PC-3 (cell line): ENCODE results near the gene PAEP. TPM values are rescaled to one million over a fixed set of nuclear protein-coding genes. Genes with fewer than 3 reads are reported as not detected.

Source experiments
- ATAC-seq: fragments of 200-7000 bp; cut with Tn5 transposase; 2 replicates; pipeline ENCODE4 v1.9.1; 2020; ENCODE audit warnings: mild to moderate bottlenecking, moderate library complexity
- BruUV-seq: library from RNA; stranded (reverse); fragments of 400-500 nt; replicated peaks from 2 replicates; lab custom pipeline; 2021; lab: Mats Ljungman, UMichigan
- CTCF ChIA-PET: fragments of 300-600 bp; sonication (Branson Sonifier 250); formaldehyde crosslinking; loops from one replicate; lab custom pipeline; 2022; ENCODE audit warnings: antibody characterized with exemption; lab: Charles Lee
- POLR2A ChIA-PET: fragments of 300-600 bp; sonication (Branson Sonifier 250); formaldehyde crosslinking; loops from one replicate; lab custom pipeline; 2022; ENCODE audit warnings: antibody characterized with exemption; ENCODE audit not compliant: unreplicated experiment; lab: Charles Lee
- DNase-seq: peaks from one replicate; pipeline ENCODE4 v3.0.0-alpha.2; 2015
- H2AFZ ChIP-seq: fragments of 300-600 bp; sonication (generic); 2 replicates; pipeline ENCODE4 v1.6.0; 2016; ENCODE audit warnings: antibody characterized with exemption, low read length
- H3F3A ChIP-seq: fragments of 300-600 bp; sonication (generic); one replicate; pipeline ENCODE4 v1.6.0; 2017; ENCODE audit warnings: antibody characterized with exemption, low read length, control low read depth, mild to moderate bottlenecking; ENCODE audit not compliant: unreplicated experiment
- H3K27ac ChIP-seq: fragments of 300-600 bp; sonication (generic); 2 replicates; pipeline ENCODE4 v1.5.1; 2016; ENCODE audit warnings: mild to moderate bottlenecking, low read length
- H3K27me3 ChIP-seq: fragments of 300-600 bp; sonication (generic); 2 replicates; pipeline ENCODE4 v1.6.1; 2016; ENCODE audit warnings: low read length, mixed read lengths
- H3K36me3 ChIP-seq: fragments of 300-600 bp; sonication (generic); 2 replicates; pipeline ENCODE4 v1.6.1; 2016; ENCODE audit warnings: low read depth, mixed run types, low read length, mixed read lengths
- H3K4me1 ChIP-seq: fragments of 300-600 bp; sonication (generic); 2 replicates; pipeline ENCODE4 v1.5.1; 2016; ENCODE audit warnings: low read length; ENCODE audit not compliant: insufficient read depth
- H3K4me2 ChIP-seq: fragments of 300-600 bp; sonication (generic); 2 replicates; pipeline ENCODE4 v1.6.0; 2016; ENCODE audit warnings: low read length
- H3K4me3 ChIP-seq: fragments of 300-600 bp; sonication (generic); 2 replicates; pipeline ENCODE4 v1.5.1; 2016; ENCODE audit warnings: mild to moderate bottlenecking, low read length, mixed read lengths
- H3K79me2 ChIP-seq: fragments of 300-600 bp; sonication (generic); 2 replicates; pipeline ENCODE4 v1.6.1; 2017; ENCODE audit warnings: low read length, mixed read lengths
- H3K9ac ChIP-seq: fragments of 300-600 bp; sonication (generic); 2 replicates; pipeline ENCODE4 v1.6.0; 2016; ENCODE audit warnings: mild to moderate bottlenecking, low read length
- H3K9me2 ChIP-seq: fragments of 300-600 bp; sonication (generic); replicated peaks from 2 replicates; pipeline ENCODE4 v1.6.1; 2016; ENCODE audit warnings: mixed run types, low read length, mixed read lengths
- H3K9me3 ChIP-seq: fragments of 300-600 bp; sonication (generic); 2 replicates; pipeline ENCODE4 v1.6.1; 2016; ENCODE audit warnings: low read length, mixed read lengths
- H4K20me1 ChIP-seq: fragments of 300-600 bp; sonication (generic); 2 replicates; pipeline ENCODE4 v1.6.1; 2016; ENCODE audit warnings: low read length, mixed read lengths
- CTCF ChIP-seq: fragments of 300-600 bp; sonication (generic); conservative IDR thresholded peaks from 2 replicates; pipeline ENCODE4 v1.5.1; 2017; ENCODE audit warnings: antibody characterized with exemption, low read depth, mild to moderate bottlenecking, low read length
- EZH2 ChIP-seq: fragments of 300-600 bp; sonication (generic); IDR thresholded peaks from one replicate; pipeline ENCODE4 v1.6.1; 2017; ENCODE audit warnings: antibody characterized with exemption, mild to moderate bottlenecking, low read length; ENCODE audit not compliant: unreplicated experiment
- EZH2phosphoT487 ChIP-seq: fragments of 300-600 bp; sonication (generic); IDR thresholded peaks from 2 replicates; pipeline ENCODE4 v1.6.1; 2018; ENCODE audit warnings: mild to moderate bottlenecking, antibody characterized with exemption, low read length, borderline replicate concordance
- intact Hi-C: fragments of 100-400 bp; cut with micrococcal nuclease; formaldehyde crosslinking; loops from 2 replicates; pipeline ENCODE4 v1.9.0; 2023
- total RNA-seq: library from RNA; depleted of rRNA; stranded (reverse); fragments of >200 nt; gene quantifications from 2 replicates; pipeline ENCODE4 v1.2.3, GENCODE V29; 2014

PAEP gene
- total RNA-seq, 1 experiment from 2014 or later = not detected

- H3K27ac ChIP-seq = no peak overlapping the region
- BruUV-seq = no TSS peak
- H3K9ac ChIP-seq = no peak overlapping the region
- no peaks in the 10 kb centered on the region for H3K9me3 ChIP-seq
- DNase-seq (no peak), ATAC-seq (no peak)
- no peaks in the 10 kb centered on the region for H3K4me1 ChIP-seq
- H3K4me3 ChIP-seq = no peak overlapping the region
- no peaks in the 10 kb centered on the region for H4K20me1 ChIP-seq
- POLR2A ChIA-PET = no interaction called here
- no peaks in the 10 kb centered on the region for H3F3A ChIP-seq
- H3K79me2 ChIP-seq = no peaks in the 10 kb centered on the region
- H3K36me3 ChIP-seq = no peaks in the 10 kb centered on the region
- H3K9me2 ChIP-seq = no peaks in the 10 kb centered on the region
- intact Hi-C loops = no loop called here
- H3K27me3 ChIP-seq = peaks cover 5% of the 10 kb centered on the region
- no peak overlapping the region for H3K4me2 ChIP-seq
- no peak for TF ChIP-seq EZH2
- TF ChIP-seq CTCF = no peak
- TF ChIP-seq EZH2phosphoT487 = no peak
- CTCF ChIA-PET = no interaction called here
- H2AFZ ChIP-seq = no peak overlapping the region
Observed at GRCh38 chr9:135610290-135611141, 49.0 kb downstream of the PAEP start.

GRCh38 chr9:135611142-135611874, 49.8 kb downstream of the PAEP start:
- DNase-seq = no peak
- ChIA-PET POLR2A (no interaction called here), CTCF (no interaction called here)
- BruUV-seq = no TSS peak
- Histone ChIP-seq H3K4me2 (no peak overlapping the region), H2AFZ (no peak overlapping the region), H3K4me1 (no peaks in the 10 kb centered on the region), H3K36me3 (no peaks in the 10 kb centered on the region), H3K9me3 (no peaks in the 10 kb centered on the region), H4K20me1 (no peaks in the 10 kb centered on the region), H3K27me3 (peaks cover 5% of the 10 kb centered on the region), H3K4me3 (no peak overlapping the region), H3K9me2 (no peaks in the 10 kb centered on the region), H3K27ac (no peak overlapping the region), H3K9ac (no peak overlapping the region), H3F3A (no peaks in the 10 kb centered on the region), H3K79me2 (no peaks in the 10 kb centered on the region)
- ATAC-seq = no peak
- TF ChIP-seq EZH2 (no peak), CTCF (no peak), EZH2phosphoT487 (no peak)
- intact Hi-C loops = no loop called here

- Histone ChIP-seq H3K27me3 (peaks cover 5% of the 10 kb centered on the region), H3K27ac (no peak overlapping the region), H3K4me1 (no peaks in the 10 kb centered on the region), H3K79me2 (no peaks in the 10 kb centered on the region), H3K4me2 (no peak overlapping the region), H3F3A (no peaks in the 10 kb centered on the region), H3K9me2 (no peaks in the 10 kb centered on the region), H3K9me3 (no peaks in the 10 kb centered on the region), H3K36me3 (no peaks in the 10 kb centered on the region), H4K20me1 (no peaks in the 10 kb centered on the region), H2AFZ (no peak overlapping the region), H3K9ac (no peak overlapping the region), H3K4me3 (no peak overlapping the region)
- CTCF ChIA-PET = no interaction called here
- no TSS peak for BruUV-seq
- ATAC-seq (no peak), DNase-seq (no peak)
- TF ChIP-seq CTCF = no peak
- TF ChIP-seq EZH2 = no peak
- no peak for TF ChIP-seq EZH2phosphoT487
- POLR2A ChIA-PET = no interaction called here
- intact Hi-C loops = no loop called here
Observed at GRCh38 chr9:135611875-135612209, 50.3 kb downstream of the PAEP start.
